GM18499 (cell line): ENCODE data around the gene PFKFB2.

Source experiments
- ATAC-seq: cut with Tn5 transposase; IDR thresholded peaks from one replicate; pipeline ENCODE4 v1.9.1; 2021; ENCODE audit warnings: moderate number of reproducible peaks; ENCODE audit not compliant: insufficient read depth, unreplicated experiment

Gene PFKFB2

GRCh38 chr1:207084701-207085180 lies 31.7 kb downstream of the PFKFB2 start:
- no peak for ATAC-seq

- no peak for ATAC-seq
Observed at GRCh38 chr1:207085887-207086286, 32.8 kb downstream of the PFKFB2 start.

- ATAC-seq: no peak
Observed at GRCh38 chr1:207088161-207088560, 35.1 kb downstream of the PFKFB2 start.

GRCh38 chr1:207088701-207089626 lies 35.9 kb downstream of the PFKFB2 start, which contains the start of gene C4BPB:
C4BPB (plus strand) TSS chr1:207088860; CDS start chr1:207089532, 672 bp downstream.
- no peak for ATAC-seq

- no peak for ATAC-seq
Observed at GRCh38 chr1:207089627-207090355, 36.7 kb downstream of the PFKFB2 start.

GRCh38 chr1:207091200-207091908 lies 38.3 kb downstream of the PFKFB2 start:
- ATAC-seq: no peak

GRCh38 chr1:207093944-207094343 lies 40.9 kb downstream of the PFKFB2 start:
- no peak for ATAC-seq

- no peak for ATAC-seq
Observed at GRCh38 chr1:207097871-207098324, 44.8 kb downstream of the PFKFB2 start.

- no peak for ATAC-seq
Observed at GRCh38 chr1:207101720-207102119, 48.6 kb downstream of the PFKFB2 start.

- no peak for ATAC-seq
Observed at GRCh38 chr1:207102146-207102545, 49.1 kb downstream of the PFKFB2 start.

- no peak for ATAC-seq
Observed at GRCh38 chr1:207102659-207103058, 49.6 kb downstream of the PFKFB2 start.

- no peak for ATAC-seq
Observed at GRCh38 chr1:207103892-207104373, 50.9 kb downstream of the PFKFB2 start, which contains the start of gene C4BPA. C4BPA (plus strand) TSS chr1:207104233; CDS start chr1:207113026, 8,793 bp downstream.

- ATAC-seq: no peak
Observed at GRCh38 chr1:207109004-207109403, 55.9 kb downstream of the PFKFB2 start.

- ATAC-seq: no peak
Observed at GRCh38 chr1:207112616-207113296, 59.7 kb downstream of the PFKFB2 start.

- ATAC-seq: no peak
Observed at GRCh38 chr1:207115269-207115668, 62.2 kb downstream of the PFKFB2 start.

- ATAC-seq: no peak
Observed at GRCh38 chr1:207124389-207124788, 71.3 kb downstream of the PFKFB2 start.

- ATAC-seq: no peak
Observed at GRCh38 chr1:207128336-207128921, 75.4 kb downstream of the PFKFB2 start.

- no peak for ATAC-seq
Observed at GRCh38 chr1:207129053-207129452, 76.0 kb downstream of the PFKFB2 start.
